HG03521 (cell line): ENCODE measurements around the gene MACC1.
A peak's percentile ranks its signal among the peaks of the same experiment; 100 is the strongest.

Experiments
- ATAC-seq: cut with Tn5 transposase; IDR thresholded peaks from one replicate; pipeline ENCODE4 v1.9.1; 2021; ENCODE audit warnings: mild to moderate bottlenecking, moderate library complexity; ENCODE audit not compliant: unreplicated experiment

Gene MACC1, protein sequence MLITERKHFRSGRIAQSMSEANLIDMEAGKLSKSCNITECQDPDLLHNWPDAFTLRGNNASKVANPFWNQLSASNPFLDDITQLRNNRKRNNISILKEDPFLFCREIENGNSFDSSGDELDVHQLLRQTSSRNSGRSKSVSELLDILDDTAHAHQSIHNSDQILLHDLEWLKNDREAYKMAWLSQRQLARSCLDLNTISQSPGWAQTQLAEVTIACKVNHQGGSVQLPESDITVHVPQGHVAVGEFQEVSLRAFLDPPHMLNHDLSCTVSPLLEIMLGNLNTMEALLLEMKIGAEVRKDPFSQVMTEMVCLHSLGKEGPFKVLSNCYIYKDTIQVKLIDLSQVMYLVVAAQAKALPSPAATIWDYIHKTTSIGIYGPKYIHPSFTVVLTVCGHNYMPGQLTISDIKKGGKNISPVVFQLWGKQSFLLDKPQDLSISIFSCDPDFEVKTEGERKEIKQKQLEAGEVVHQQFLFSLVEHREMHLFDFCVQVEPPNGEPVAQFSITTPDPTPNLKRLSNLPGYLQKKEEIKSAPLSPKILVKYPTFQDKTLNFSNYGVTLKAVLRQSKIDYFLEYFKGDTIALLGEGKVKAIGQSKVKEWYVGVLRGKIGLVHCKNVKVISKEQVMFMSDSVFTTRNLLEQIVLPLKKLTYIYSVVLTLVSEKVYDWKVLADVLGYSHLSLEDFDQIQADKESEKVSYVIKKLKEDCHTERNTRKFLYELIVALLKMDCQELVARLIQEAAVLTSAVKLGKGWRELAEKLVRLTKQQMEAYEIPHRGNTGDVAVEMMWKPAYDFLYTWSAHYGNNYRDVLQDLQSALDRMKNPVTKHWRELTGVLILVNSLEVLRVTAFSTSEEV

DNA sequence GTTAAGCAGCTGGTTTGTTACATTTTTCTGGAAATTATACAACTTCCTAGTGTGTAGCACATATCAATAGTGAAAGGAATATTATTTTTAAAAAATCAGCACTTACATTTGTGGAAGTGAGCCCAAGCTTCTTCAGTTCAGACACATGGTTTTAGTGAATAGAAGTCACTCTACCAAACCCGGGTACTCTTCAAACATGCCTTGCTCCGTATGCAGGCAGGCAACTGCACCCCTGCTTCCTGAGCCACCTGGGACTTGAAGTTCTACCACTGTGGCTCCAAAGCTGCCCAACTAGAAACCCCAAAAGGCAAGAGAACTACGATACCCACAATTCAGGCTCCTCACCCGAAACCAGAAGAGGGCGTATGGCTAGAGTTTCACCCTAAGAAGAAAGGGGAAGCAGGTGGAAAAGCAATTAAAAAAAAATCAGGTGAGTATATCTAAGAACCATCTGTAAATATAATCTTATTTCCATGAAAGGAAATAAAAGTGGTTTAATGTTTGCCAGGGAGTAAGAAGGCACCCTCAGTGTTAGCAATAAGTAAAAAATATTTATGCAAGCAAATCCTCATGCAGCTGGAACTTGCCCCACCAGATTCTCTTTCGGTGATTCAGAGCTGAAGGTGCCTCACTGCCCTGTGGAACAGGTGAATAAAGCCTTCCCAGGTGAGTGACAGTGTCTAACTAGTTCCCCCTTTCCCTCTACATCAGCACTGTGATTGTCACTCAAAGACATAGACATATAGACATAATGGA is at the start of gene MACC1:
MACC1 (minus strand) TSS at position 192 of the 756 bp plus-strand sequence. CDS start 55,522 bp downstream, outside the sequence.
- peak; percentile 47 for ATAC-seq

- no peak for ATAC-seq
Measured at GRCh38 chr7:20264623-20265022, 47.4 kb upstream of the MACC1 start.

- no peak for ATAC-seq
Measured at GRCh38 chr7:20260223-20260622, 43.0 kb upstream of the MACC1 start.

GRCh38 chr7:20257212-20257611 is 40.0 kb upstream of the MACC1 start:
- no peak for ATAC-seq

DNA sequence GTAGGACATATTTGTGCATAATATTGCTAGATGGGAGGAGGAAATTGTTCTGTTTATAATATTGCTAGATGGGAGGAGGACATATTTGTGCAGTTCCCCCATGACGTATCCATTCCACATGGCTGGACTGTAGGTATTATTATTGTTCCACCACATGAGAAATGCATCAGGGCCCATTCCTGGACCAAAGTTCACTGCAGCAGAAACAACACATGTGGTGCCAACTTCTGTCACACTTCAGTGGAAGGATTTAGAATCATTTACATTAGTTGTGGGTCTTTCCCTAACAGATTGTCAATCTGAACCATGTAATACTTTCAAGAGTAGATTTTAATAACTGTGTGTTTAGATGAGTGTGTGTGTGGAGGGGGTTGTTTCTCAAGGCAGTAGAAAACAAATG is 32.7 kb upstream of the MACC1 start:
- ATAC-seq: no peak

GRCh38 chr7:20249376-20249775 is 32.2 kb upstream of the MACC1 start:
- ATAC-seq: no peak

DNA sequence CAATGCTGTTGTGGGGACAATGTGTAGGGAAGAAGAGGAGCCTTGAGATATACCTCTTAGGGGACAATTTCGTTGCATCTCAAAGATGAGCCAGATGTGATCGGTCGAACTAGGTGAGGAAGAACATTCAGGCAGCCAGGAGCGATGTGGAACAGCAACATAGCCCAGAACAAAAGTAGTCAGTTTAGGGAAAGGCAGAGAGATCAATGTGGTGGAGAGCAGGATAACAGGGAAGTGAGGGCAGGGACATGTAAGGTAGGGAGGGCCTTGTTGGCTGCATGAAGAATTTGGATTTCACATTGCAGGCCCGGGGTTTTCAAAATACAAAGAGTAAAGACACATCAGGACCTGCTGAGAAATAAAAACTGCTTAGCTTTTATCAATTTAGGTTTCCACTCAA is 29.1 kb upstream of the MACC1 start:
- no peak for ATAC-seq

DNA sequence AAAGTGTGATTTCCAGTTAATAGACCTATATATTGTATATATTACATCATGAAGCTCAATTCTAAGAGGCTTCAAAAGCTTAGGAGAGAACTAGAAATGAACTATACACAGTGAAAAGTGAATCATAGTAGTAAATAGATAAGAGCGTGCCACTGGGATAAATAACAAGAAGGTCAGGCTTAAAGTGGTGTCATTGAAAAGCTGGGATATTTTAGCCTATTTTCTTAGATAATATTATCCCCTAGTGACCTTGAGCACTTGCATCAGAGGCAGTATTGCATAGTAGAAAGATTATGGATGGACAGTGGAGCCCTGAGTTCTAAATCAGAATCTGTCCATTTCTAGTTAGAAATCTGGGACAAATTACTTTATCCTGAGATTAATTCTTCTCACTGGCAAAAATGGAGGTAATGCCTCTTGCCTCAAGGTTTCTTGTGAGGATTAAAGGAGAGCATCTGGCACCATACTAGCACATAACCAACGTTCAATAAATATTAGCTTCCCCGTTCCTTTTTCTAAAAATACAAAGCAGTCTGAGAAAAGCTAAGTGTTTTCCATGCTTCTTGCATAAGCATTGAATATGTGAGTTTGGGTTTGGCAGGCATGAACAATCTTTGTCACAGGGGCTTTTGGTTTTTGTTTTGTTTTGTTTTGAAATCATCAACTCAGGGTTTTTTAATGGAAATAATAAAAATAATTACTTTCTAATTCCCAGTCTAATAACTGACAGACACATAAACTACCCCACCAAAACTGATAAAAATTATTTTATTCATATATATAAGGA is 27.3 kb upstream of the MACC1 start:
- no peak for ATAC-seq

DNA sequence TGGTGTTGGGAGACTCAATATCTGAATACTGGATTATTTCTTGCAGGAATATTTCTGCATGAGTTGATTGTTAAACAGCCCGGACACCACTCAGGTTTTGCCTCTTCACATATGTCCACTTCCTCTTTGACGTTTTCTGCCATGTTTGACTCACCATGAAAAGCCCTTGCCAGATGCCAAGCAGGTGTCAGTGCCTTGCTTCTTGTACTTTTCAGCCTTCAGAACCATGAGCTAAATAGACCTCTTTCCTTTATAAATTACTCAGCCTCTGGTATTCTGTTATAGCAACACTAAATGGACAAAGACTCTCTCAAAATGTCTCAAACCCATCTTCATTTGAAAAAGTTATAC is 24.7 kb upstream of the MACC1 start:
- ATAC-seq: peak; percentile 28

DNA sequence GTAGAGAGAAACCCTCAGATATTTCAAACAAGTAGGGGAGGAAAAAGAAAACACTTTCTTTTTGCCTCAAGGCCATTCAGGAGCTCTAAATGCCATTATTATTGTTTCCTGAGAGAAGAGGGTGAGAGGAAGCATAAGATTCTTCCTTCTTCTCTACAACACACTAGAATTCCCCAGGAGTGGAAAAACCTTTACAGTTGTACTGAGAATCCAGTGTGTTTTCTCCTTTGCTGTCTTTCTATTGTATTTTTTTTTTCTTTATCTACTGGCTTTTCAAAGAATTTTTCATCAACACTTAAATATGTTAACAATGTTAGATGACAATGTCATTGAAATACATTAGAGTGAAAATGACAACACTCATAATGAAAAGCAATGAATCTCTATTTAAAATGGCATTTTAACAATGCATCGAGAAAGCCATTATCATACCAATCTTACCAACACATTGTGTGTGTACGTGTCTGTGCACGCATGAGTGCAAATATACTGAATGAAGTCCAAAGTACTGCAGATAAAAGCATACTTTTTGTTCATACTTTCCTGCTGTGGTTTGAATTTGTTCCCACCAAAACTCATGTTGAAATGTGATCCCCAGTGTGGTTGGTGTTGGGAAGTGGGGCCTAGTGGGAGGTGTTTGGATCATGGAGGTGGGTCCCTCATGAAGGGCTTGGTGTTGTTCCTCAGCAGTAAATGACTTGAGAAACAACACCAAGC is 24.2 kb upstream of the MACC1 start:
- no peak for ATAC-seq

- peak; percentile 35 for ATAC-seq
Measured at GRCh38 chr7:20240080-20240926, 23.1 kb upstream of the MACC1 start.

DNA sequence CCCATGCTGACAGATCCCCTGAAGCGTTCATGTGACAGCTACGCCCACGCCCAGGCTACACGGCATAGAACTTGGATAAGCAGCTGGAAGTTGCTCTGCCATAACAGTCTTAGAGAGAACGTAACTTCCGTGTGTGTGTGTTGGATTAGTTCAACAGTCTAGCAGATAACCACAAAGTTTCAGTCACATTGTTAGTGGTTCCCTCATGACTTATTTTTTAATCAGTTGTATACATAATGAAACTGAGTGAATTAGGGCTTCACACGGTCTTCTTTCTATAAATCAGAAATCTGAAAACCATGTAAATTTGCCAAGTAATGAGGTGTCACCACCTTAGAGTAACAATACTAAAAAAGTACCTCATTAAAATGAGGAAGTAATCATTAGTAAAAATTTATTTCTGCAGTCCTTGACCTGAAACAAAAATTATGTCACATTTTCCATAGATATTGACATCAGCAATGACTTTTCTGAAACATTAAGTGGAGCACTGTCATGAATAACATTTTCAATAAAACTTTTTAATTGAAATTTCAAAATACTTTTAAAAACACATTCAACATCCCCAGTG is 21.7 kb upstream of the MACC1 start:
- ATAC-seq: peak; percentile 84

- no peak for ATAC-seq
Measured at GRCh38 chr7:20238194-20238753, 21.1 kb upstream of the MACC1 start.

- no peak for ATAC-seq
Measured at GRCh38 chr7:20237464-20238193, 20.4 kb upstream of the MACC1 start.

DNA sequence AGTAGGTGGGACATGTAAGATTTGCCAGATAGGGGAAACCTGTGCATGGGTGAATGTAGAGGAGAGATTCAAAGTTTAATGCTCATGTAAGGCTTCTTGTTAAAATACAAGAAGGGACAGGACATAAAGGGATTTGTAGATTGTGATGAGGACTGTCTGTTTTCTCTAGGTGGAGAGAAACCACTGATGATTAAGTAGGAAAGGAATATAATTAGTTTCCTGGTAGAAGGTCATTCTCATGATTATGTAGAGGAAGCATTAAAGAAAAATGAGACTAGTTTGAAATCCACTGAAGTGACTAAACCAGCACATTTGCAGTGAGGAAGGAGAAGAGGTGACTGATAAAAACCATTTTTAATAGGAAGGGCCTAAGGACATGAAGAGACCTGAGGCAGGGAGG is 19.6 kb upstream of the MACC1 start:
- ATAC-seq: no peak

DNA sequence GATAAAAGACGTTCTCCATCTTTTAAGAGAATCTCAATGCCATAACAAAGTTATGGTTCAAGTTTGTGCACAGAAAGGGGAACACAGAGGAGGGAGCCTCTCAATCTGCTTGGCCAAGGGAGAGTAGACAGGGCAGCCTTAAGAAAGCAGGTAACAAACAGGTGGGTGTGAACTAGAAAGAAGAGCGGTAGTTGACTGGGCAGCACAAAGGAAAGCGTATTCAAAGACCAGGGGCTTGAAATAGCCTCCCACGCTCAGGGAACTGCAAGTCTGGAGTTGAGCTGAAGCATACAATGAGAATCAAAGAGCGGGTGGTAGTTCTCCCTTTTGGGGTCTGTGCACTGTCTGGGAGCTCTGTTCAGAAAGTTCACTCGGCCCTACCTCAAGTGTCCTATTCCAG is 18.9 kb upstream of the MACC1 start:
- no peak for ATAC-seq

DNA sequence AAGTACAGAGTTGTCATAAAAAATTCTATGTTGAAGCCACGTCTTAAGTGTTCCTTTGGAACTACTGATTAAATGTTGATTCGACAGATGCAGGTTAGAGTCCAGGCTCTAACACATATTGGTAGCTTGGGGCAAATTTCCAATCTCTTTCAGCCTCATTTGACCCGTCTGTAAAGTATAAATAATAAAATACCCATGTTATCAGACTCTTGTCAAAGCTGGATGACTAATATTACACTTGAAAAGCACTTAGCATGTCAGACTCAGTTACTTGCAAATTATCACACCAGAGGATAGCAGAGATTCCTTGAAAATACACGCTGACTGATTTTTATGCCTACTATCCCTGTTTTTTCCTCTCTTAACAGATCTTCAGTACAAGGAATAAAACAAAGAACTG is 18.1 kb upstream of the MACC1 start:
- ATAC-seq: no peak

- no peak for ATAC-seq
Measured at GRCh38 chr7:20233362-20233761, 16.2 kb upstream of the MACC1 start.
